Gastroesophageal sphincter (tissue), 4 donors: ENCODE data around the gene TSC22D4. TPM values are rescaled to one million over a fixed set of nuclear protein-coding genes. Genes with fewer than 3 reads are reported as not detected.

Experiments
- ATAC-seq: fragments of 150-250 bp; one replicate; pipeline ENCODE4 v1.9.1; 2016; ENCODE audit warnings: mild to moderate bottlenecking, moderate library complexity
- H3K27ac ChIP-seq, 4 donors: fragments of 200-600 bp; sonication (generic) in 3 of 4; 1 replicate in 3 of 4; 2 replicates in 1 of 4; pipeline ENCODE4 v1.5.1; 2016 to 2019
- H3K27me3 ChIP-seq: fragments of 200-600 bp; sonication (generic); one replicate; pipeline ENCODE4 v1.5.1; 2019
- H3K36me3 ChIP-seq, 2 donors: fragments of 200-600 bp; sonication (generic); one replicate each; pipeline ENCODE4 v1.5.1; 2019; ENCODE audit warnings: control low read depth in 1 of 2
- H3K4me1 ChIP-seq, 3 donors: fragments of 200-600 bp; sonication (generic); 1 replicate in 2 of 3; 2 replicates in 1 of 3; pipeline ENCODE4 v1.5.1; 2016 to 2019; ENCODE audit warnings: control low read depth in 2 of 3
- H3K4me3 ChIP-seq, 2 donors: fragments of 200-600 bp; sonication (generic); one replicate each; pipeline ENCODE4 v1.5.1; 2019; ENCODE audit warnings: mild to moderate bottlenecking in 1 of 2, moderate library complexity in 1 of 2
- H3K9me3 ChIP-seq, 3 donors: fragments of 200-600 bp; sonication (generic); one replicate each; pipeline ENCODE4 v1.5.1; 2017 to 2019; ENCODE audit warnings: control low read depth in 2 of 3
- CTCF ChIP-seq, 4 experiments: fragments of 200-600 bp in 2 of 4; fragments of 450-650 bp in 2 of 4; sonication (generic) in 1 of 4; IDR thresholded peaks; one replicate each; pipeline ENCODE4 v1.5.1; 2017 to 2019; ENCODE audit warnings: antibody characterized with exemption in 4 of 4, mild to moderate bottlenecking in 2 of 4, moderate library complexity in 2 of 4
- EP300 ChIP-seq: sonication (generic); formaldehyde crosslinking; IDR thresholded peaks from one replicate; pipeline ENCODE4 v1.6.1; 2017; ENCODE audit warnings: antibody characterized with exemption, mild to moderate bottlenecking
- POLR2A ChIP-seq, 2 donors: fragments of 450-650 bp; IDR thresholded peaks; one replicate each; pipeline ENCODE4 v1.6.1; 2017; ENCODE audit warnings: antibody characterized with exemption in 2 of 2, mild to moderate bottlenecking in 2 of 2, moderate library complexity in 1 of 2
- POLR2AphosphoS5 ChIP-seq: sonication (generic); formaldehyde crosslinking; IDR thresholded peaks from one replicate; pipeline ENCODE4 v1.6.1; 2017; ENCODE audit warnings: antibody characterized with exemption
- WGBS, 2 donors: methylation state at CpG; one replicate each; pipeline ENCODE4 v1.1.5; 2018; ENCODE audit warnings: low coverage in 1 of 2; 5-methylcytosine and 5-hydroxymethylcytosine counted together
- total RNA-seq, 4 donors: library from RNA; depleted of rRNA; stranded (reverse); fragments of >200 nt; gene quantifications; one replicate each; pipeline ENCODE4 v1.1.0, GENCODE V29; 2016

Gene TSC22D4
- total RNA-seq, 4 donors from 2014 or later: 20.2 to 38.1 (median 26.1) TPM

GRCh38 chr7:100483722-100484672 lies 5.0 kb upstream of the TSC22D4 start, which contains the start of gene NYAP1:
NYAP1 (plus strand) TSS chr7:100483927; CDS start chr7:100485312, 1,385 bp downstream.
- peak within 1 kb of the TSS; percentile 49 to 78 for H3K4me3 ChIP-seq
- peaks cover 0 to 48% (median 11%) of the 10 kb centered on the region in 3 donors for H3K4me1 ChIP-seq
- 29 to 37% methylated on average over 9 to 17 of the region's 45 CpGs for WGBS, 2 donors
- H3K27me3 ChIP-seq: peaks cover 3% of the 10 kb centered on the region
- no peaks in the 10 kb centered on the region for H3K9me3 ChIP-seq
- TF ChIP-seq EP300: no peak
- H3K27ac ChIP-seq: peak within 1 kb of the TSS in 3 of 4 donors; percentile 76 to 80 (median 77)
- peak; percentile 75 for ATAC-seq
- H3K36me3 ChIP-seq: peaks cover 0 to 9% of the 10 kb centered on the region in 2 donors

GRCh38 chr7:100483090-100483721 lies 4.2 kb upstream of the TSC22D4 start:
- ATAC-seq: peak; percentile 60
- Histone ChIP-seq H3K9me3 (no peaks in the 10 kb centered on the region), H3K27ac (peak overlapping the region in 3 of 4 donors; percentile 76 to 80 (median 77)), H3K27me3 (no peaks in the 10 kb centered on the region), H3K4me1 (peaks cover 0 to 47% (median 11%) of the 10 kb centered on the region in 3 donors), H3K4me3 (peak overlapping the region; percentile 49 to 78), H3K36me3 (peaks cover 0 to 1% of the 10 kb centered on the region in 2 donors)
- 0 to 1% methylated on average over 13 to 17 of the region's 79 CpGs for WGBS, 2 donors
- TF ChIP-seq CTCF (IDR thresholded peaks at IDR 0.05) (peak in 3 of 4 experiments; percentile 94 to 99 (median 97)), POLR2AphosphoS5 (no peak), POLR2A (IDR thresholded peaks at IDR 0.05) (no peak)

GRCh38 chr7:100482728-100483089 lies 3.7 kb upstream of the TSC22D4 start:
- Histone ChIP-seq H3K27ac (peak overlapping the region in 3 of 4 donors; percentile 76 to 80 (median 77)), H3K36me3 (no peaks in the 10 kb centered on the region), H3K27me3 (no peaks in the 10 kb centered on the region), H3K4me3 (peak overlapping the region; percentile 49 to 78), H3K4me1 (peaks cover 0 to 50% (median 12%) of the 10 kb centered on the region in 3 donors), H3K9me3 (no peaks in the 10 kb centered on the region)
- no peak for ATAC-seq
- WGBS, 2 donors: 42 to 100% methylated on average over 1 to 10 of the region's 14 CpGs
- no peak for TF ChIP-seq POLR2AphosphoS5
- TF ChIP-seq EP300: no peak
- no peak for TF ChIP-seq POLR2A (IDR thresholded peaks at IDR 0.05)
- TF ChIP-seq CTCF (IDR thresholded peaks at IDR 0.05): no peak

- Histone ChIP-seq H3K9me3 (no peaks in the 10 kb centered on the region), H3K36me3 (peaks cover 0 to 6% of the 10 kb centered on the region in 2 donors), H3K27me3 (no peaks in the 10 kb centered on the region), H3K4me1 (peaks cover 0 to 63% (median 24%) of the 10 kb centered on the region in 3 donors), H3K4me3 (no peak overlapping the region), H3K27ac (no peak overlapping the region)
- 71 to 78% methylated on average over 1 of the region's 1 CpG for WGBS, 2 donors
- TF ChIP-seq CTCF (IDR thresholded peaks at IDR 0.05) (no peak), EP300 (no peak), POLR2AphosphoS5 (no peak), POLR2A (IDR thresholded peaks at IDR 0.05) (no peak)
- ATAC-seq: no peak
Measured at GRCh38 chr7:100481466-100481865, 2.5 kb upstream of the TSC22D4 start.

- no CpG with 5 or more reads among the region's 16 CpGs for WGBS, 2 donors
- ATAC-seq: no peak
- H3K27me3 ChIP-seq: no peaks in the 10 kb centered on the region
- H3K4me1 ChIP-seq: peaks cover 0 to 69% (median 50%) of the 10 kb centered on the region in 3 donors
- H3K4me3 ChIP-seq: peak overlapping the region; percentile 69 to 78
- no peaks in the 10 kb centered on the region for H3K9me3 ChIP-seq
- H3K36me3 ChIP-seq: peaks cover 0 to 27% of the 10 kb centered on the region in 2 donors
- TF ChIP-seq POLR2AphosphoS5 (no peak), POLR2A (IDR thresholded peaks at IDR 0.05) (no peak), CTCF (IDR thresholded peaks at IDR 0.05) (no peak), EP300 (no peak)
- peak overlapping the region; percentile 10 to 94 (median 92) for H3K27ac ChIP-seq
Measured at GRCh38 chr7:100477871-100478267, 1.1 kb downstream of the TSC22D4 start.
